CD4-positive, CD25-positive, alpha-beta regulatory T cell (primary cell): ENCODE data around the gene KIF26A. TPM values are rescaled to one million over a fixed set of nuclear protein-coding genes. Genes with fewer than 3 reads are reported as not detected.

Experiments used
- ATAC-seq, 2 donors: fragments of 150-1000 bp; cut with Tn5 transposase; one replicate each; pipeline ENCODE4 v1.10.0; 2021; ENCODE audit warnings: low read depth in 2 of 2, moderate number of reproducible peaks in 2 of 2, moderate library complexity in 1 of 2
- DNase-seq, 3 donors: peaks; one replicate each; pipeline versions ENCODE4 v3.0.0 to v3.0.0-alpha.2; 2012 to 2022; ENCODE audit warnings: mixed read lengths in 1 of 3
- H3K27ac ChIP-seq: one replicate; pipeline ENCODE4 v1.7.0; 2013; ENCODE audit warnings: mild to moderate bottlenecking, low read length; ENCODE audit not compliant: insufficient read depth, poor library complexity, severe bottlenecking
- H3K27me3 ChIP-seq: one replicate; pipeline ENCODE4 v1.7.0; 2013; ENCODE audit warnings: low read length; ENCODE audit not compliant: control insufficient read depth, insufficient read depth
- H3K36me3 ChIP-seq: one replicate; pipeline ENCODE4 v1.7.0; 2013; ENCODE audit warnings: mild to moderate bottlenecking, low read length, moderate library complexity; ENCODE audit not compliant: control insufficient read depth, insufficient read depth
- H3K4me1 ChIP-seq: 2 replicates; pipeline ENCODE4 v1.7.0; 2013; ENCODE audit warnings: mild to moderate bottlenecking, low read length; ENCODE audit not compliant: insufficient read depth, control insufficient read depth, poor library complexity, severe bottlenecking
- H3K4me3 ChIP-seq: one replicate; pipeline ENCODE4 v1.7.0; 2013; ENCODE audit warnings: low read depth, mild to moderate bottlenecking, low read length, moderate library complexity
- H3K9me3 ChIP-seq, 2 experiments: 1 replicate in 1 of 2; 2 replicates in 1 of 2; pipeline ENCODE4 v1.7.0; 2013; ENCODE audit warnings: low read length in 2 of 2, mild to moderate bottlenecking in 1 of 2, moderate library complexity in 1 of 2; ENCODE audit not compliant: control insufficient read depth in 2 of 2
- H3K27ac Mint-ChIP-seq, 3 donors: one replicate each; pipeline ENCODE4 v1.8.0; 2020 to 2022; ENCODE audit warnings: mild to moderate bottlenecking in 3 of 3, mixed read lengths in 3 of 3, moderate library complexity in 2 of 3
- H3K27me3 Mint-ChIP-seq: one replicate; pipeline ENCODE4 v1.8.0; 2022; ENCODE audit warnings: mild to moderate bottlenecking, mixed read lengths
- H3K36me3 Mint-ChIP-seq: one replicate; pipeline ENCODE4 v1.8.0; 2020; ENCODE audit warnings: mixed read lengths
- H3K4me1 Mint-ChIP-seq, 4 donors: one replicate each; pipeline ENCODE4 v1.8.0; 2020 to 2022; ENCODE audit warnings: mixed read lengths in 4 of 4, mild to moderate bottlenecking in 1 of 4
- H3K4me3 Mint-ChIP-seq, 4 donors: one replicate each; pipeline ENCODE4 v1.8.0; 2020 to 2022; ENCODE audit warnings: mild to moderate bottlenecking in 4 of 4, mixed read lengths in 4 of 4, moderate library complexity in 3 of 4
- H3K9me3 Mint-ChIP-seq, 7 donors: one replicate each; pipeline ENCODE4 v1.8.0; 2020 to 2022; ENCODE audit warnings: mixed read lengths in 7 of 7, mild to moderate bottlenecking in 3 of 7, moderate library complexity in 2 of 7
- polyA plus RNA-seq, 4 donors: library from polyadenylated mRNA; unstranded; fragments of 300-500 nt; fragmentation: Illumina TruSeq; gene quantifications; one replicate each; pipeline ENCODE4 v1.2.3, GENCODE V29; 2021
- total RNA-seq: library from RNA; stranded (reverse); gene quantifications from one replicate; pipeline ENCODE4 v1.2.3, GENCODE V29; 2022

Gene KIF26A
- total and polyA plus RNA-seq, 5 donors from 2014 or later, result 0.07 TPM; not detected in 4

DNA sequence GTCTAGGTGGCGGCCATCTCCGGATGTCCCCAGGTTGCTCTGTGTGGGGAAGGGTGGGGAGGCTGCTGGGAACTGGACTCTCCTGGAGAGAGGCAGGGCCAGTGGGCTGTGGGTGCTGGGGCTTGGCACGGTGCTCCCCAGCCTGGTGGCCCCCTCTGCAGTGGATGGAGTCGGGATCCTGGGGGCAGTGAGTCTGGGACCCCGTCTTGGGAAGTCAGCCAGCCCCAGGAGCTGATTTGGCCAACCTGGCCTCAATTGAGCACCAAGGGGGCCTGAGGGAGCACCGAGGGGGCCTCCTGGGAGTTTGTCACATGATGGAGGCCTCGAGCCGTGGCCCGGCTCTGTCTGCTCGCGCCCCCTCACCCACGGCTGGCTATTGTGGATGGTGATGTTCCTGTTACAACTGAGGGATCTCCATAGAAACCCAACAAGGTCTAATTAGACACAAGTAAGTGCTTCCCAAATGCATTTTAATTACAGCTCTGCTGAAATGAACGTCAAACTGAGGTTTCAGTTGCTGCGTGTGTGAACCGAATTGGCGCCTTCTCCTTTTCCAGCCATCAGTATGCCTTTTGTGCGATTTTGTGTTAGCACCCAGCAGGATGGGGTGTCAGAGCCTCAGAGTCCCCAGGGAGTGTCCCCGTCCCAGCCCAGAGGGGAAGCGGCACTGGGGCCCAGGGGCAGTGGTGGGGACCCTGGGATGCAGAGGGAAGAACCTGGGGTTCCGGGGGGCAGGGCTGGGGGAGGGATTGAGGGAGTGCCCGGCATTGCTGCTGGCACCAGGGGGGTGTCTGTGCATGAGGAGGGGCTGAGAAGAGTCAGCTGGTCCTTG lies 71.8 kb downstream of the KIF26A start:
- no peak overlapping the region for H3K27ac Mint-ChIP-seq
- Histone ChIP-seq H3K27me3 (no peaks in the 10 kb centered on the region), H3K4me1 (no peaks in the 10 kb centered on the region), H3K36me3 (no peaks in the 10 kb centered on the region), H3K9me3 (no peaks in the 10 kb centered on the region), H3K27ac (no peak overlapping the region), H3K4me3 (no peak overlapping the region)
- no peaks in the 10 kb centered on the region for H3K4me1 Mint-ChIP-seq
- no peak overlapping the region for H3K4me3 Mint-ChIP-seq
- peaks cover 0 to 2% (median 0%) of the 10 kb centered on the region in 7 donors for H3K9me3 Mint-ChIP-seq
- ATAC-seq (no peak), DNase-seq (no peak)
- H3K36me3 Mint-ChIP-seq, result no peaks in the 10 kb centered on the region
- H3K27me3 Mint-ChIP-seq, result no peaks in the 10 kb centered on the region

- Mint-ChIP-seq H3K36me3 (no peaks in the 10 kb centered on the region), H3K27ac (no peak overlapping the region), H3K4me3 (no peak overlapping the region), H3K4me1 (no peaks in the 10 kb centered on the region), H3K9me3 (peaks cover 0 to 2% (median 0%) of the 10 kb centered on the region in 7 donors), H3K27me3 (no peaks in the 10 kb centered on the region)
- no peak overlapping the region for H3K4me3 ChIP-seq
- no peaks in the 10 kb centered on the region for H3K27me3 ChIP-seq
- H3K27ac ChIP-seq, result no peak overlapping the region
- no peaks in the 10 kb centered on the region for H3K9me3 ChIP-seq
- DNase-seq (no peak), ATAC-seq (no peak)
- no peaks in the 10 kb centered on the region for H3K4me1 ChIP-seq
- no peaks in the 10 kb centered on the region for H3K36me3 ChIP-seq
These were observed 72.4 kb downstream of the KIF26A start for GRCh38 chr14:104210817-104211195.

DNA sequence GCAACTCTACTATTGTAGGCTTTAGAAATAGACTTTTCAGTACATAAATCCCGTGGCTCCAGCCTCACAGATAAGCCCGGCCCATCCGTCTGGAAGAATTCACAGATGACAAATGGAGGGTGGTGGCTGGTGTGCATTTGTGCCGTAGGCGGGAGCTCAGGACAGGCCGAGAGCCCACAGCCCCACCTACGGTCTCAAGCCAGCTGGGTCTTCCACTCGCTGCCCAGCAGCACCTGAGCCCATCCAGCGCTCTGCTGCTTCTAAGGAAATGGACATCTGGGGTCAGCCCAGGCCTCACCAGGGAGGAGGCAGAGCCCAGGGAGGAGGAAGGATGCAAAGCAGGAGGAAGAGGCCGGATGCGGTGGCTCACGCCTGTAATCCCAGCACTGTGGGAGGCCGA lies 72.8 kb downstream of the KIF26A start:
- Histone ChIP-seq H3K27ac (no peak overlapping the region), H3K4me3 (no peak overlapping the region), H3K36me3 (no peaks in the 10 kb centered on the region), H3K27me3 (no peaks in the 10 kb centered on the region), H3K4me1 (no peaks in the 10 kb centered on the region), H3K9me3 (no peaks in the 10 kb centered on the region)
- H3K36me3 Mint-ChIP-seq, result no peaks in the 10 kb centered on the region
- H3K4me1 Mint-ChIP-seq, result no peaks in the 10 kb centered on the region
- ATAC-seq (no peak), DNase-seq (no peak)
- no peak overlapping the region for H3K4me3 Mint-ChIP-seq
- H3K27ac Mint-ChIP-seq, result no peak overlapping the region
- peaks cover 0 to 2% (median 0%) of the 10 kb centered on the region in 7 donors for H3K9me3 Mint-ChIP-seq
- H3K27me3 Mint-ChIP-seq, result no peaks in the 10 kb centered on the region

GRCh38 chr14:104211741-104212140 lies 73.4 kb downstream of the KIF26A start:
- Histone ChIP-seq H3K36me3 (no peaks in the 10 kb centered on the region), H3K27ac (no peak overlapping the region), H3K4me3 (no peak overlapping the region), H3K9me3 (no peaks in the 10 kb centered on the region), H3K27me3 (no peaks in the 10 kb centered on the region), H3K4me1 (no peaks in the 10 kb centered on the region)
- Mint-ChIP-seq H3K9me3 (peaks cover 0 to 2% (median 0%) of the 10 kb centered on the region in 7 donors), H3K4me1 (no peaks in the 10 kb centered on the region), H3K4me3 (no peak overlapping the region), H3K27ac (no peak overlapping the region), H3K36me3 (no peaks in the 10 kb centered on the region), H3K27me3 (no peaks in the 10 kb centered on the region)
- no peak for ATAC-seq
- DNase-seq, result no peak

DNA sequence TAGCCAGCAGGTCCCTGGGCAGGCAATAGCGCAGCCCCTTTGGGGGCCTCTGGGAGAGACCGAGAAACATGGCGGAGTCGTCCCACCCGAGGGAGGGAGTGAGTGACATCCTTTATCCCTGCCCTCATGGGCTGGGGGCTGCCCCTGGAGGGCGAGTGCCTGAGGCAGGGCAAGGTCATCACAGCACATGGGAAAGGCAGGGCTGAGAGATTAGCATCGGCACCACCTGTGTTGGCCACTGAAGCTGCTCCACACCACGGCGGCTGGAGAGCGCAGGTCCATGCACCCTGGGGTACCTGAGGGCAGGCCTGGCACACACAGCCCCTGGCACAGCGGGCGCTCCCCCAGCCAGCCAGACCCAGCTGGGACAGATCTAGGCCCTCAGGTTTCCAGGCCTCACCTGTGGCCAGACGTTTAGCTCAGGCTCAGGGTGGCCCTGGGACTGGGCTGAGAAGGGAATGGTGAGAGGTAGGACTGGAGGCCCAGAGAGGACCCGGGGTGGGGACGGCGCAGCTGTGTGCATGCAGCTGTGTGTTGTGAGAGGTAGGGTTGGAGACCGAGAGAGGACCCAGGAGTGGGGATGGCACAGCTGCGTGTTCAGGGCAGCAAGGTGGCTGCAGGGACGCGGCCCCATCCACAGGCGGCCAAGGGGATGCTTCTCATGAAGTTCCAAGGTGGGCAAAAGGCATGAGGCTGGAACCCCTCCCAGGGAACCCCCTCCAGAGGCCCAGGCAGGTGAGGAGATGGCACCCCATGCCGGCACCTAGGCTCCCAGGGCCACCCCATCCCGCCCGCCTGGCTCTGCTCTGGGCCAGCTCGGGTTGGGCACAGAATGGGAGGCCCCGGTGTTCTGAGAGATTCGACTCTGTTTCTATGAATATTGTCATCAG lies 74.1 kb downstream of the KIF26A start:
- Mint-ChIP-seq H3K27me3 (no peaks in the 10 kb centered on the region), H3K36me3 (no peaks in the 10 kb centered on the region), H3K4me3 (no peak overlapping the region), H3K4me1 (no peaks in the 10 kb centered on the region), H3K27ac (no peak overlapping the region), H3K9me3 (peaks cover 0 to 2% (median 0%) of the 10 kb centered on the region in 7 donors)
- ATAC-seq, result no peak
- no peaks in the 10 kb centered on the region for H3K27me3 ChIP-seq
- H3K4me3 ChIP-seq, result no peak overlapping the region
- no peaks in the 10 kb centered on the region for H3K36me3 ChIP-seq
- H3K4me1 ChIP-seq, result no peaks in the 10 kb centered on the region
- no peak overlapping the region for H3K27ac ChIP-seq
- H3K9me3 ChIP-seq, result no peaks in the 10 kb centered on the region
- DNase-seq, result no peak

DNA sequence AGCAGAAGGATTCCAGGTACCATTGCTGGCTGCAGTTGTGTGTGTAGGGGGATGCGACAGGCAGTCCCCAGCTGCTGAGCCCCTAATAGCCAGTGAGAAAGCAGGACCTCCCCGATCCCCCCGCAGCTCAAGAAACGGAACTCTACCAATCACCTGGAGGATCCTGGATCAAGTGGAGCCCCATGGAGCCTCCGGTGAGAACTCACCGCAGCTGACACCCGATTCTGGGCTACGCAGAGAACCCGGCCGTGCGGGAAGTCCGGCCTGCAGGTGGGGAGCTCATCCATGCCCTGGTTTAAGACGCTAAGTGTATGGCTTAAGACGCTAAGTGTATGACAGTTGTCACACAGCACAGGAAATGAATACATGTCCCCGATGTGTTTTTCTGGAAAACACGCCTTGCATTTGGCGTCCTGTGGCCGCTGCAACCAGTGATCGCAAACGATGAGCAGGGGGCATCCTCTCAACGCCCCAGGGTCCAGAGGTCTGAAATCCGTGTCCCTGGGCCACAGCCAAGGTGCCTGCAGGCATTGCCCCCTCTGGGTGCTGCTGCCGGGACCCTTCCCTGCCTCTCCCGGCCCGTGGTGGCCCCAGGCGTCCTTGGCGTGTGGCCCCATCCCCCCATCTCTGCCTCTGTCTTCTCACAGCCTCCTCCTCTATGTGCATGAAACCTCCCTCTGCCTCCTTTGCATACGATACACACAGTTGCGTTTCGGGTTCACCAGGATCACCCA lies 75.1 kb downstream of the KIF26A start:
- Mint-ChIP-seq H3K36me3 (no peaks in the 10 kb centered on the region), H3K27ac (no peak overlapping the region), H3K9me3 (peaks cover 0 to 2% (median 0%) of the 10 kb centered on the region in 7 donors), H3K27me3 (no peaks in the 10 kb centered on the region), H3K4me1 (no peaks in the 10 kb centered on the region), H3K4me3 (no peak overlapping the region)
- ATAC-seq (no peak), DNase-seq (no peak)
- Histone ChIP-seq H3K4me1 (no peaks in the 10 kb centered on the region), H3K27ac (no peak overlapping the region), H3K36me3 (no peaks in the 10 kb centered on the region), H3K27me3 (no peaks in the 10 kb centered on the region), H3K9me3 (no peaks in the 10 kb centered on the region), H3K4me3 (no peak overlapping the region)

DNA sequence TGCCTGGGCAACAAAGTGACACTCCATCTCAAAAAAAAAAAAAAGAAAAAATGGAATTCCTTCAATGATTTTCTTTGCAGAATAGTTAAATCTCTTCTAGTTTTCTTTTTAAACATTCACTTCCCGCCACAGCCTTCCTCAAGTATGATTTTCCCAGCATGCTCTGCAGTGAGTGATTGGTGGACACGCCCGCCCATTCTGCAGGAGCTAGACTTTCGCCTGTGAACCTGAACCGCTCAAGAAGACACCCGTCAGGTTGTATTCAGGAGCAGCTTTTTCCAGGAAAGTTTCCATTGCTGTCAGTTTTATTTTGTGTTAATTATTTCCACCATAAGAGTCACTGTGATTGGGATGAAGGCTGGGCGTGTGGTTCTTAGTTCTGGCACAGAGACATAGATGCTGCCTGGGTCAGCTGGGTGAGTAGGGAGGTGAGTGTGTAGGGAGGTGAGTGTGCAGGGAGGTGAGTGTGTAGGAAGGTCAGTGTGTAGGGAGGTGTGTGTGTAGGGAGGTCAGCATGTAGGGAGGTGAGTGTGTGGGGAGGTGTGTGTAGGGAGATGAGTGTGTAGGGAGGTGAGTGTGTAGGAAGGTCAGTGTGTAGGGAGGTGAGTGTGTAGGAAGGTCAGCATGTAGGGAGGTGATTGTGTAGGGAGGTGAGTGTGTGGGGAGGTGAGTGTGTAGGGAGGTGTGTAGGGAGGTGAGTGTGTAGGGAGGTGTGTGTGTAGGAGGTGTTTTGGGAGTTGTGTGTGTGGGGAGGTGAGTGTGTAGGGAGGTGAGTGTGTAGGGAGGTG lies 76.2 kb downstream of the KIF26A start:
- H3K9me3 ChIP-seq, result no peaks in the 10 kb centered on the region
- no peak overlapping the region for H3K27ac Mint-ChIP-seq
- no peaks in the 10 kb centered on the region for H3K4me1 Mint-ChIP-seq
- H3K4me3 ChIP-seq, result no peak overlapping the region
- no peaks in the 10 kb centered on the region for H3K36me3 ChIP-seq
- no peak for DNase-seq
- H3K27me3 ChIP-seq, result no peaks in the 10 kb centered on the region
- H3K27me3 Mint-ChIP-seq, result no peaks in the 10 kb centered on the region
- H3K4me3 Mint-ChIP-seq, result no peak overlapping the region
- H3K9me3 Mint-ChIP-seq, result peaks cover 0 to 2% (median 0%) of the 10 kb centered on the region in 7 donors
- no peak for ATAC-seq
- H3K27ac ChIP-seq, result no peak overlapping the region
- H3K36me3 Mint-ChIP-seq, result no peaks in the 10 kb centered on the region
- H3K4me1 ChIP-seq, result no peaks in the 10 kb centered on the region
